ENCODE data around the gene XCL2.

DNA sequence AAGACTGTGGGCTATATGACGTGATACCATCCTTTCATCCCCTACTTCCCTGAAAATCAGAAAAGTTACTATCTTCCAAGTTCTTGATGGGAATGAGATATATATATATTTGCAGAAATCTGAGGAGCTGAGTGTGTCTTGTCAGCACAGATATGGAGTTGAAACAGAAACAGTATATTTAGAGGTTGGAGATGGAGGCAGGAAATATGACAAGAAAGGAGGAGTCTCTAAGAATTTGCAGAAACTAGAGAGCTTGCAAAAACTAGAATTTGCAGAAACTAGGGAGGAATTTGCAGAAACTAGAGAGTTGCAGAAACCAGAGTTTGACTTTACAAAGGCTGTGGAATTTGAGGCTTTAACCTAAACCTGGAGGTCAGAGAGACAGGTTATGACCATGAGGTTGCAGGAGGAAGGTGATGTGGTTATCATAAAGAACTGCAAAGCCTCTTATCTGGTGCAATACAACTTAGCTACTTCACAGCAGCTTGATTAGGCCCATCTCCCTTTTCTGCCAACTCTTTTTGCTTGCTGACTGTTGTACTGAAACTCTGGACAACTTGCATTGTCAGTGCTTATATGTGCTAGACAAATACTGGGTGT is 22.3 kb downstream of the XCL2 start:
- TF ChIP-seq, protein P1, sequence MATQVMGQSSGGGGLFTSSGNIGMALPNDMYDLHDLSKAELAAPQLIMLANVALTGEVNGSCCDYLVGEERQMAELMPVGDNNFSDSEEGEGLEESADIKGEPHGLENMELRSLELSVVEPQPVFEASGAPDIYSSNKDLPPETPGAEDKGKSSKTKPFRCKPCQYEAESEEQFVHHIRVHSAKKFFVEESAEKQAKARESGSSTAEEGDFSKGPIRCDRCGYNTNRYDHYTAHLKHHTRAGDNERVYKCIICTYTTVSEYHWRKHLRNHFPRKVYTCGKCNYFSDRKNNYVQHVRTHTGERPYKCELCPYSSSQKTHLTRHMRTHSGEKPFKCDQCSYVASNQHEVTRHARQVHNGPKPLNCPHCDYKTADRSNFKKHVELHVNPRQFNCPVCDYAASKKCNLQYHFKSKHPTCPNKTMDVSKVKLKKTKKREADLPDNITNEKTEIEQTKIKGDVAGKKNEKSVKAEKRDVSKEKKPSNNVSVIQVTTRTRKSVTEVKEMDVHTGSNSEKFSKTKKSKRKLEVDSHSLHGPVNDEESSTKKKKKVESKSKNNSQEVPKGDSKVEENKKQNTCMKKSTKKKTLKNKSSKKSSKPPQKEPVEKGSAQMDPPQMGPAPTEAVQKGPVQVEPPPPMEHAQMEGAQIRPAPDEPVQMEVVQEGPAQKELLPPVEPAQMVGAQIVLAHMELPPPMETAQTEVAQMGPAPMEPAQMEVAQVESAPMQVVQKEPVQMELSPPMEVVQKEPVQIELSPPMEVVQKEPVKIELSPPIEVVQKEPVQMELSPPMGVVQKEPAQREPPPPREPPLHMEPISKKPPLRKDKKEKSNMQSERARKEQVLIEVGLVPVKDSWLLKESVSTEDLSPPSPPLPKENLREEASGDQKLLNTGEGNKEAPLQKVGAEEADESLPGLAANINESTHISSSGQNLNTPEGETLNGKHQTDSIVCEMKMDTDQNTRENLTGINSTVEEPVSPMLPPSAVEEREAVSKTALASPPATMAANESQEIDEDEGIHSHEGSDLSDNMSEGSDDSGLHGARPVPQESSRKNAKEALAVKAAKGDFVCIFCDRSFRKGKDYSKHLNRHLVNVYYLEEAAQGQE (IDR thresholded peaks at IDR 0.05): no peak
- TF ChIP-seq, protein P2, sequence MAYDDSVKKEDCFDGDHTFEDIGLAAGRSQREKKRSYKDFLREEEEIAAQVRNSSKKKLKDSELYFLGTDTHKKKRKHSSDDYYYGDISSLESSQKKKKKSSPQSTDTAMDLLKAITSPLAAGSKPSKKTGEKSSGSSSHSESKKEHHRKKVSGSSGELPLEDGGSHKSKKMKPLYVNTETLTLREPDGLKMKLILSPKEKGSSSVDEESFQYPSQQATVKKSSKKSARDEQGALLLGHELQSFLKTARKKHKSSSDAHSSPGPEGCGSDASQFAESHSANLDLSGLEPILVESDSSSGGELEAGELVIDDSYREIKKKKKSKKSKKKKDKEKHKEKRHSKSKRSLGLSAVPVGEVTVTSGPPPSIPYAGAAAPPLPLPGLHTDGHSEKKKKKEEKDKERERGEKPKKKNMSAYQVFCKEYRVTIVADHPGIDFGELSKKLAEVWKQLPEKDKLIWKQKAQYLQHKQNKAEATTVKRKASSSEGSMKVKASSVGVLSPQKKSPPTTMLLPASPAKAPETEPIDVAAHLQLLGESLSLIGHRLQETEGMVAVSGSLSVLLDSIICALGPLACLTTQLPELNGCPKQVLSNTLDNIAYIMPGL (CRISPR knock-in tag; IDR thresholded peaks at IDR 0.05; ENCODE audit: borderline replicate concordance): no peak
- TF ChIP-seq RCOR1 (IDR thresholded peaks at IDR 0.05; ENCODE audit: low read depth, low read length) (no peak), TP53 (CRISPR knock-in tag; IDR thresholded peaks at IDR 0.05) (no peak), POLR2A (IDR thresholded peaks at IDR 0.05; ENCODE audit: low read length) (no peak), MAX (IDR thresholded peaks at IDR 0.05) (no peak), PHF8 (IDR thresholded peaks at IDR 0.05; ENCODE audit: borderline replicate concordance, low read depth) (no peak), ESRRA (IDR thresholded peaks at IDR 0.05; ENCODE audit: borderline replicate concordance, low read length) (no peak)
- TF ChIP-seq, protein P3, sequence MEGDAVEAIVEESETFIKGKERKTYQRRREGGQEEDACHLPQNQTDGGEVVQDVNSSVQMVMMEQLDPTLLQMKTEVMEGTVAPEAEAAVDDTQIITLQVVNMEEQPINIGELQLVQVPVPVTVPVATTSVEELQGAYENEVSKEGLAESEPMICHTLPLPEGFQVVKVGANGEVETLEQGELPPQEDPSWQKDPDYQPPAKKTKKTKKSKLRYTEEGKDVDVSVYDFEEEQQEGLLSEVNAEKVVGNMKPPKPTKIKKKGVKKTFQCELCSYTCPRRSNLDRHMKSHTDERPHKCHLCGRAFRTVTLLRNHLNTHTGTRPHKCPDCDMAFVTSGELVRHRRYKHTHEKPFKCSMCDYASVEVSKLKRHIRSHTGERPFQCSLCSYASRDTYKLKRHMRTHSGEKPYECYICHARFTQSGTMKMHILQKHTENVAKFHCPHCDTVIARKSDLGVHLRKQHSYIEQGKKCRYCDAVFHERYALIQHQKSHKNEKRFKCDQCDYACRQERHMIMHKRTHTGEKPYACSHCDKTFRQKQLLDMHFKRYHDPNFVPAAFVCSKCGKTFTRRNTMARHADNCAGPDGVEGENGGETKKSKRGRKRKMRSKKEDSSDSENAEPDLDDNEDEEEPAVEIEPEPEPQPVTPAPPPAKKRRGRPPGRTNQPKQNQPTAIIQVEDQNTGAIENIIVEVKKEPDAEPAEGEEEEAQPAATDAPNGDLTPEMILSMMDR (IDR thresholded peaks at IDR 0.05): no peak
- TF ChIP-seq, protein P4, sequence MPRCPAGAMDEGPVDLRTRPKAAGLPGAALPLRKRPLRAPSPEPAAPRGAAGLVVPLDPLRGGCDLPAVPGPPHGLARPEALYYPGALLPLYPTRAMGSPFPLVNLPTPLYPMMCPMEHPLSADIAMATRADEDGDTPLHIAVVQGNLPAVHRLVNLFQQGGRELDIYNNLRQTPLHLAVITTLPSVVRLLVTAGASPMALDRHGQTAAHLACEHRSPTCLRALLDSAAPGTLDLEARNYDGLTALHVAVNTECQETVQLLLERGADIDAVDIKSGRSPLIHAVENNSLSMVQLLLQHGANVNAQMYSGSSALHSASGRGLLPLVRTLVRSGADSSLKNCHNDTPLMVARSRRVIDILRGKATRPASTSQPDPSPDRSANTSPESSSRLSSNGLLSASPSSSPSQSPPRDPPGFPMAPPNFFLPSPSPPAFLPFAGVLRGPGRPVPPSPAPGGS (IDR thresholded peaks at IDR 0.05): no peak

Measured in A549 (cell line).